GM23338 (cell line): ENCODE data around the gene CASQ2. TPM values are rescaled to one million over a fixed set of nuclear protein-coding genes. Genes with fewer than 3 reads are reported as not detected.

ENCODE experiments used
- ATAC-seq: fragments of 200-7000 bp; cut with Tn5 transposase; 3 replicates; pipeline ENCODE4 v1.9.1; 2020
- DNase-seq: peaks from one replicate; pipeline ENCODE4 v3.0.0-alpha.2; 2015; ENCODE audit warnings: low spot score
- H2AFZ ChIP-seq: fragments of 200-600 bp; sonication (generic); 2 replicates; pipeline ENCODE4 v1.8.0; 2016; ENCODE audit warnings: antibody characterized with exemption, mild to moderate bottlenecking, moderate library complexity
- H3F3A ChIP-seq: fragments of 200-600 bp; sonication (generic); replicated peaks from 2 replicates; pipeline ENCODE4 v1.8.0; 2017; ENCODE audit warnings: antibody characterized with exemption, mixed run types, low read depth
- H3K27ac ChIP-seq: fragments of 200-600 bp; sonication (generic); 2 replicates; pipeline ENCODE4 v1.6.1; 2016; ENCODE audit warnings: low read depth
- H3K27me3 ChIP-seq: fragments of 200-600 bp; sonication (generic); 2 replicates; pipeline ENCODE4 v1.8.0; 2016; ENCODE audit warnings: mild to moderate bottlenecking, mixed run types, moderate library complexity; ENCODE audit not compliant: insufficient read depth
- H3K36me3 ChIP-seq: fragments of 200-600 bp; sonication (generic); 2 replicates; pipeline ENCODE4 v1.8.0; 2016; ENCODE audit warnings: mild to moderate bottlenecking; ENCODE audit not compliant: insufficient read depth
- H3K4me1 ChIP-seq: fragments of 200-600 bp; sonication (generic); 2 replicates; pipeline ENCODE4 v1.8.0; 2016; ENCODE audit warnings: mild to moderate bottlenecking, moderate library complexity; ENCODE audit not compliant: insufficient read depth
- H3K4me2 ChIP-seq: fragments of 200-600 bp; sonication (generic); 2 replicates; pipeline ENCODE4 v1.7.1; 2017; ENCODE audit warnings: mixed run types
- H3K4me3 ChIP-seq: fragments of 200-600 bp; sonication (generic); 2 replicates; pipeline ENCODE4 v1.6.1; 2016; ENCODE audit warnings: mixed run types
- H3K79me2 ChIP-seq: fragments of 200-600 bp; sonication (generic); replicated peaks from 2 replicates; pipeline ENCODE4 v1.8.0; 2017; ENCODE audit warnings: mild to moderate bottlenecking; ENCODE audit not compliant: insufficient read depth
- H3K9me2 ChIP-seq: fragments of 200-600 bp; sonication (generic); 2 replicates; pipeline ENCODE4 v1.8.0; 2017; ENCODE audit not compliant: insufficient read depth
- H4K20me1 ChIP-seq: fragments of 200-600 bp; sonication (generic); replicated peaks from 2 replicates; pipeline ENCODE4 v1.8.0; 2017; ENCODE audit warnings: mild to moderate bottlenecking; ENCODE audit not compliant: insufficient read depth
- H3K27ac Mint-ChIP-seq: 2 replicates; pipeline ENCODE4 v1.8.0; 2020; ENCODE audit warnings: inconsistent platforms, mild to moderate bottlenecking, moderate library complexity, mixed read lengths
- H3K27me3 Mint-ChIP-seq: 3 replicates; pipeline ENCODE4 v1.8.0; 2022; ENCODE audit warnings: low read depth, mild to moderate bottlenecking, moderate library complexity, mixed read lengths, inconsistent platforms; ENCODE audit not compliant: insufficient read depth, poor library complexity
- H3K36me3 Mint-ChIP-seq: 3 replicates; pipeline ENCODE4 v1.8.0; 2021; ENCODE audit warnings: low read depth, mild to moderate bottlenecking, inconsistent platforms, moderate library complexity, mixed read lengths
- H3K4me1 Mint-ChIP-seq: 3 replicates; pipeline ENCODE4 v1.8.0; 2020; ENCODE audit warnings: mild to moderate bottlenecking, inconsistent platforms, mixed read lengths
- H3K4me3 Mint-ChIP-seq: 3 replicates; pipeline ENCODE4 v1.8.0; 2021; ENCODE audit warnings: moderate library complexity, mild to moderate bottlenecking, inconsistent platforms, mixed read lengths
- H3K9me3 Mint-ChIP-seq: 3 replicates; pipeline ENCODE4 v1.8.0; 2020; ENCODE audit warnings: moderate library complexity, mild to moderate bottlenecking, inconsistent platforms, mixed read lengths
- CREB1 ChIP-seq: fragments of 250-450 bp; sonication (Bioruptor Pico); IDR thresholded peaks from 2 replicates; pipeline ENCODE4 v1.5.0; 2020; ENCODE audit warnings: low read depth, mild to moderate bottlenecking, moderate library complexity
- CTCF ChIP-seq, 2 experiments: fragments of 200-600 bp in 1 of 2; sonication (generic) in 1 of 2; conservative IDR thresholded peaks; 2 replicates each; pipeline versions ENCODE4 v1.5.1 to v1.6.1; 2016 to 2017; ENCODE audit warnings: antibody characterized with exemption in 2 of 2, low read depth in 2 of 2, mild to moderate bottlenecking in 2 of 2, moderate library complexity in 1 of 2
- ETS1 ChIP-seq: IDR thresholded peaks from 2 replicates; pipeline ENCODE4 v1.6.1; 2016; ENCODE audit warnings: antibody characterized with exemption
- EZH2 ChIP-seq: fragments of 200-600 bp; sonication (generic); IDR thresholded peaks from one replicate; pipeline ENCODE4 v1.8.0; 2017; ENCODE audit warnings: antibody characterized with exemption, mild to moderate bottlenecking, low read depth; ENCODE audit not compliant: unreplicated experiment
- EZH2phosphoT487 ChIP-seq: fragments of 200-600 bp; sonication (generic); IDR thresholded peaks from one replicate; pipeline ENCODE4 v1.8.1; 2018; ENCODE audit warnings: antibody characterized with exemption; ENCODE audit not compliant: unreplicated experiment
- NANOG ChIP-seq: IDR thresholded peaks from 2 replicates; pipeline ENCODE4 v1.6.1; 2016; ENCODE audit warnings: antibody characterized with exemption, borderline replicate concordance
- POLR2AphosphoS5 ChIP-seq: IDR thresholded peaks from 2 replicates; pipeline ENCODE4 v1.6.1; 2016; ENCODE audit warnings: antibody characterized with exemption, low read depth
- REST ChIP-seq: IDR thresholded peaks from one replicate; pipeline ENCODE4 v1.6.1; 2018; ENCODE audit warnings: antibody characterized with exemption; ENCODE audit not compliant: unreplicated experiment
- ZNF114 ChIP-seq: fragments of 250-450 bp; sonication (Bioruptor Pico); IDR thresholded peaks from 2 replicates; pipeline ENCODE4 v1.5.0; 2020; ENCODE audit warnings: mild to moderate bottlenecking, moderate library complexity
- ZNF331 ChIP-seq: fragments of 250-450 bp; sonication (Bioruptor Pico); IDR thresholded peaks from 2 replicates; pipeline ENCODE4 v1.5.0; 2020; ENCODE audit warnings: low read depth, mild to moderate bottlenecking, moderate library complexity
- polyA plus RNA-seq: library from polyadenylated mRNA; unstranded; fragments of >200 nt; fragmentation: Nextera tagmentation; extraction: Ambion mirVana; gene quantifications from 2 replicates; pipeline ENCODE4 v1.2.1, GENCODE V29; 2016
- total RNA-seq: library from RNA; depleted of rRNA; stranded (reverse); fragments of >200 nt; shearing (Covaris generic); gene quantifications from 2 replicates; pipeline ENCODE4 v1.2.3, GENCODE V29; 2014

Gene CASQ2
- total and polyA plus RNA-seq, 2 experiments from 2014 or later, result not detected

DNA sequence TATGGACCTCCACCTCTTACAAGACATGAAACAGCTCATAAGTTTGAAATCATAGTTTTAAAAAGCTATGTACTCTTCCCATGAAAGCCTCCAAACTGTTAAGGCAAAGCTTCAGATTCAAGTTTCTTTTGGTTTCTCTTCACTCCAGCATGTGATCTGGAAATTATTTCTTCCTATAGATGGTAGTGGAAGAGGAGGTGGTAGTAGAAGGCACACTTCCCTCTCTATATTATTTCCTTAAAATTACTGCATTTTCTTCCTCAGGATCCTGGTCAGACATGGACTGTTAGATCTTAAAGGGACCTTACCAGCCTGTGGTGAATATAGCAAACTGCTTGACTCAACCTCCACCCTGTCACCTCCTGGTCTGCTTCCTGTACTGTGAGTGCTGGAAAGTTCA lies 40.6 kb upstream of the CASQ2 start:
- no peak overlapping the region for H3K27ac ChIP-seq
- Mint-ChIP-seq H3K36me3 (no peaks in the 10 kb centered on the region; the same call in 2 of the 3 replicates), H3K9me3 (peaks cover 6% of the 10 kb centered on the region; the same call in 2 of the 3 replicates), H3K27me3 (peaks cover 4% of the 10 kb centered on the region), H3K4me1 (peaks cover 14% of the 10 kb centered on the region), H3K4me3 (no peak overlapping the region), H3K27ac (no peak overlapping the region)
- H3K4me3 ChIP-seq, result no peak overlapping the region
- H2AFZ ChIP-seq, result no peak overlapping the region
- no peaks in the 10 kb centered on the region for H3K36me3 ChIP-seq
- no peaks in the 10 kb centered on the region for H3K4me1 ChIP-seq
- H3K9me2 ChIP-seq, result peaks cover 6% of the 10 kb centered on the region
- no peaks in the 10 kb centered on the region for H3K27me3 ChIP-seq
- no peak for ATAC-seq
- H4K20me1 ChIP-seq, result no peaks in the 10 kb centered on the region
- TF ChIP-seq EZH2phosphoT487 (no peak), CREB1 (CRISPR knock-in tag) (no peak), ZNF331 (CRISPR knock-in tag) (no peak), REST (no peak), ZNF114 (CRISPR knock-in tag) (no peak), ETS1 (no peak), EZH2 (no peak), POLR2AphosphoS5 (no peak), NANOG (no peak), CTCF (conservative IDR thresholded peaks at IDR 0.05; ENCODE audit: low read depth in 2 of 2) (no peak)
- H3K4me2 ChIP-seq, result no peak overlapping the region
- no peaks in the 10 kb centered on the region for H3F3A ChIP-seq
- no peak for DNase-seq
- H3K79me2 ChIP-seq, result no peaks in the 10 kb centered on the region

DNA sequence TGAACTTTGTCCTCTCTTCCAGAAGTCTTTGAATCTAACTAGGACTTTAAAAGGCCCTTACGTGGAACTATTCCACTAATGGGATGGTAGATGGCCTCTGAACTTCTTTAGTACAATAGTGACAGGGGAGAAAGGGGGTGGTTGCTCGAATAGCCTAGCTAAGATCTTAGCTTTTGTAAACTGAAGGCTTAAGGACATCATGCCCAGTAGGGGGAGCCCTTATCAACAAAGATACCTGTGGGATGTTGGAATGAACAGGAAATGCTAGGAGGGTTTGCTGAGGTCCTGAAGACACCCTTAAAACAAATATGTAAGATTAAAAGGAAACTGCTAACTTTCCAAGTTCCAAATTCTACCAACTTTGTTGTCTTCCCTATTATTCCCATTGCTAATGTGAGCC lies 39.2 kb upstream of the CASQ2 start:
- Histone ChIP-seq H3K36me3 (no peaks in the 10 kb centered on the region), H4K20me1 (no peaks in the 10 kb centered on the region), H3K27me3 (no peaks in the 10 kb centered on the region), H3F3A (no peaks in the 10 kb centered on the region), H3K9me2 (peaks cover 6% of the 10 kb centered on the region), H3K27ac (no peak overlapping the region), H3K4me3 (no peak overlapping the region), H3K4me1 (no peaks in the 10 kb centered on the region), H3K4me2 (no peak overlapping the region), H2AFZ (no peak overlapping the region), H3K79me2 (no peaks in the 10 kb centered on the region)
- Mint-ChIP-seq H3K36me3 (no peaks in the 10 kb centered on the region; the same call in 2 of the 3 replicates), H3K4me1 (peaks cover 14% of the 10 kb centered on the region), H3K4me3 (no peak overlapping the region), H3K9me3 (peaks cover 8% of the 10 kb centered on the region; the same call in 2 of the 3 replicates), H3K27ac (no peak overlapping the region), H3K27me3 (peaks cover 1% of the 10 kb centered on the region)
- TF ChIP-seq CTCF (conservative IDR thresholded peaks at IDR 0.05; ENCODE audit: low read depth in 2 of 2) (peak; percentile 81 to 83), ZNF331 (CRISPR knock-in tag) (no peak)
- DNase-seq (peak; percentile 97), ATAC-seq (peak; percentile 95)
